T-helper 1 cell (primary cell): ENCODE results near the gene EPHB1.

ENCODE experiments used
- DNase-seq, 5 donors: peaks; one replicate each; pipeline ENCODE4 v3.0.0-alpha.2; 2012 to 2020

Gene EPHB1

DNA sequence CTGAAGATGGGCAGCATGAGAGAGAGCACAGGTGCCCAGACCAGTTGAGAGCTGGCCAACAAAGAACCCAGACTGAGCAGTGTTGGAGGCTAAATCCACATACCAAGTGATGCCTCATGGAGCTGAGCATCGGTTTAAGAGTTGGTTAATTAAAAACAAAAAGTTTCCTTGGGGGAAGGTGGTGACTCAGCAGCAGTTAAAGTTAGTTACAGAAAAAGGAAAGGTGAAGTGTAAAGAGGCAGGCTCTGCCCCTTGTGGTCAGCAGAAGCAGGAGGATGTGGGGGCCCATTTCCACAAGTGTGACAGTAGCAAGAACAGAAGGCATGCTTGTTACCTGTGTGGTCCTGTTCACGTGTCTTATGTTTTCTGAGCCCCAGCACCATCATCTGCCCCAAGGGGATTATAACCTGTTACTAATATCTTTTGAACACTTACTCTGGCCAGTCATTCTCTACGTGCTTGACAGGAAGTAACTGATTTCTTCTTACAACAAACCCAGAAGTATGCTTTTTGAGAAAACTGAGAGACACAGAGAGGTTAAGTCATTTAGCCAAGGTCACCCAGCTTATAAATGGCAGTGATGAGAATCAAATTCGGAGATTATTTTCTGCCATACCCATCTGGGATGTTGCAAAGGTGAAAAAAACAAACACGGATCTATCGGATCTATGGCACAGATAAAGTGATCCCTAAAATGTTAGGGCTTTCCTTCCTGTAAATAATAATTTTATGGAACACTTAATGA lies 91.0 kb downstream of the EPHB1 start:
- peak in 1 of 5 donors; percentile 31 for DNase-seq

- DNase-seq: no peak
Observed at GRCh38 chr3:134886991-134887390, 91.9 kb downstream of the EPHB1 start.

GRCh38 chr3:134887536-134887935 lies 92.5 kb downstream of the EPHB1 start:
- no peak for DNase-seq

GRCh38 chr3:134892326-134892725 lies 97.3 kb downstream of the EPHB1 start:
- no peak for DNase-seq

DNA sequence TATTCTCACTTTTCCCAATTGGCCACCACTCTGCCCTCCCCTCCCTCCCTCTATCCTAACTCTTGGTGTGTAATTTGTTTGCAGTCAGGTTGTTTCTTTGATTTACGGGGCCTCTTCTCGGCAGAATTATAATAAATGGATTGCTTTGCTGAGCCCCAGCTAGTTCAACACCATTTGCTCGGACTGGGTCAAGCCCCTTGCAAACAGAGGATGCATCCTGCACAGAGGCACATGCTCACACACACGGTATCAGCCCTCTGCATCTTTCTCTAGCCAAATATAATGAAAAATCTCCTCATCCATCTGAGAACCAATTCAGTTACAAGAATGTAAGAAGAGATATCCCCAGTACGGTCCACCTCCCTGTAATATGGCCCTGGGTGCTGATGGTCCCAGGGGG lies 97.7 kb downstream of the EPHB1 start:
- no peak for DNase-seq

DNA sequence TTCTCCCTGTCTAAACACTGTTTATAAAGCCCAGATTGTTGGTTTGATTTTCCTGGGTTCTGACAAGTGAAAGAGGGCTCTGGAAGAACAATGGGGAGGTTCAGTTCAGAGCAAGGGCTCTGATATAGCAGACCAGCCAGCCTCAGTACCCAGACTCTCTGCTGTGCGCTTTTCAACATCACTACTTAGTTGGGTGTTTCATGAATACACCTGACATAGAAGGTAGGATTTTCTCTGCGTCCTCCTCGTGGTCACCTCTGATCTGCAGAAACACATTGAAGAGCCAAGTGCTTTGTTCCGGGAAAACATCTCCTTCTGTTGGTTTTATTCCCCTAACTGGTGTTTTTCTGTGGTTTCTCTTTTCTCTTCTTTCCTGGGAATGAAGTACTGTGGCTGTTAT lies 99.5 kb downstream of the EPHB1 start:
- DNase-seq: no peak

- no peak for DNase-seq
Observed at GRCh38 chr3:134895181-134895580, 100.1 kb downstream of the EPHB1 start.

GRCh38 chr3:134896141-134896540 lies 101.1 kb downstream of the EPHB1 start:
- DNase-seq: no peak

DNA sequence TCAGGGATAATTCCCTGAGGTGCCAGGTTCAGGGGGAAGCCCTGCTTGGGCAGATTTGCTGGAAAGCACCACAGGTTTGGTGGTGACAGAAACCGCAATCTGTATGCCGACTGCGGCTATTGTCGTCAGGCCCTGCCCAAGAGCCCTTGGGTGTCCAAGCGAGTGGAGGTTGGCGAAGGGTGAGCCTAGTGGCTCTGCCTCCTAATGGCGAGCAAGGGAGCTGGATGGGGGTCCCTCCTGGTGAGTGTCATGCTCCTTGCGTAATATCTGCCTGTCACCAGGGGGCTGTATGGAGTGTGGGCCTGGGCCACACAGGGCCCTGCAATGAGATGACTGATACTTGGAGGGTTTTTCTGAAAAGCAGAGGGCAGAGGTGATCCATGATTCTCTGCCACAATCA lies 101.6 kb downstream of the EPHB1 start:
- DNase-seq: no peak

DNA sequence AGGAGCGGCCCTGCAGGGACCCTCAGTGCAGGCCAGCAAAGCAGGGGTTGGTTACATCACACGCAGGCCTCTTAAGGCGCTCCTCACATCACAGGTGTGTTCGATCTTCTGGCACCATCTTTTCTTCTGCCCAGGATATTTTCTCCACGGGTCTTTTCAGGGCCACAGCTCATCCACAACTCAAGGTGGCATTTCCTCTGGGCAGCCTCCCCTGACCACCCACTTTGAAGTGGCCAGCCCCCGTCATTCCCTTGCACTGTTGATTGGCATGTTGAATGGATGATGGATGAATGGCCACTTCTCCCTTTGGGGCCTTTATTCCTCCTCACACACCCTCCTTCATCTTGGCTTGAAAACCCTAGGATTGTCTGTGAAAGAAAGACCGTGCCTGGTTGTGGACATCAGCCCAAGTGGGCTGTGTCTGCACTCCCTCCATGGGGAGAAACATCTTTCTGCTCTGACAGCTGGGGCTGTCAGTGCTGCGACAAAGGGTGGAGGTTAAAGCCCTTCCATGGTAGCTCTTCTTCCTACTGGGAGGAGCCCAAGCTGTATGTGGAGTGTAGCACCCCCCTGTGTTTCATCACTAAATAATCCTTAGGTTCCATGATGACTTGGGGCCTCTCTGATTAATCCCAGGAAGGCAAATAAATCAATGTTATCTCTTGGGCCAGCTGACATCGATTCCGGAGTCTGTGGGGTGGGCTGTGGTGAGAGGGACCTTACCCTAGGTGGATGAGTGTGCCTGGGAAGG lies 102.5 kb downstream of the EPHB1 start:
- DNase-seq: no peak

GRCh38 chr3:134898181-134898754 lies 103.2 kb downstream of the EPHB1 start:
- DNase-seq: no peak

DNA sequence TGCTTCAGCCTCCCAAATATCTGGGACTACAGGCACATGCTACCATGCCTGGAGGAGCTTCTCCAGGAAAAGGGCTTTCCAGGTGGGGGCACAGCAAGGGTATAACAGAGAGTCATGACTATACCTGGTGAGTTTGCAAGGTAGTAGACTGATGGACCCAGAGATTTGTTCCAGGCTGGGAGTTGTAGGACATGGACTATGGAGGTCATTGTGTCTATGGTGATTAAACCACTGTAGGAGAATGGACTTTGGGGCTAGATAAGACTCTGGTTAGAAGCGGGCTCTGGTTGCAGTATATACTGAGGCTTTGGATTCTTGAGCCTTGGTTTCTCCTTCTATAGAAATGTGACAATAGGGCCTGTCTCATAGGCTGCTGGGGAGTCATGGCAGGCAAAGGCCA lies 104.7 kb downstream of the EPHB1 start:
- DNase-seq: no peak

GRCh38 chr3:134900482-134900881 lies 105.4 kb downstream of the EPHB1 start:
- no peak for DNase-seq

GRCh38 chr3:134901461-134901860 lies 106.4 kb downstream of the EPHB1 start:
- no peak for DNase-seq

DNA sequence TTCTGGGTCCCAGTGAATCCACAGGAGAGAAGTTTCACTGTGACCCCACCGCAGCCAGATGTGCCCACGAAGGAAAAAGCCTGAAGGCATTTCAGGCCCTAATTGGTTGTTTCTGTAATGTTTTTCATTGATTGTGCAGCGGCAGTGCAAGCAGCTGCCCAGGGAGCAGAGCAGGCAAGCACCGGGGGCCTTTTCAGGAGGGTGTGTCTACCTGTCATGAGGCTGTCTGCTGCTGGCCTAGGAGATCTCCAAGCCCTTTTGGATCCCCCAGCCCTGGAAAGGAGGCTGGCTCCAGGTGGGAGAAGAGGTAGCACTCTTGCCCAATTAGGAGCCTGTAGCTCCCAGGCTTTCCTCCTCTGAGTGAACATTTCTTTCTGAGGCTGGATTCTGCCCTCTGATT lies 108.8 kb downstream of the EPHB1 start:
- DNase-seq: no peak

- DNase-seq: peak in 1 of 5 donors; percentile 40
Observed at GRCh38 chr3:134904241-134904771, 109.2 kb downstream of the EPHB1 start.

GRCh38 chr3:134904776-134905646 lies 110.0 kb downstream of the EPHB1 start:
- DNase-seq: no peak

DNA sequence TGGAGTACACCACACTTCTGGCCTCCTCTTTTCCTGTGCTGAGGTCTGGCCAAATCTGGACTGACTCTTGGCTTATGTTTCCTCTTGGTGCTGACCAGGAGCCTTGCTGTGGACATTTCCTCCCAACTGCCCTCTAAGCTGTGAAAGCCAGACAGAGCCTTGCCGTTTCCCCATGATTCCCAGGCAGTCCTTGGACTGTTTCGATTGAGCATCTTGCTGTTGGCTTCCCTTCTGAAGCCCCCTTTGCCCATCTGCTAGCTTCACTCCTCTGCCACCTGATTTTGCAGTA lies 110.5 kb downstream of the EPHB1 start:
- DNase-seq: no peak

DNA sequence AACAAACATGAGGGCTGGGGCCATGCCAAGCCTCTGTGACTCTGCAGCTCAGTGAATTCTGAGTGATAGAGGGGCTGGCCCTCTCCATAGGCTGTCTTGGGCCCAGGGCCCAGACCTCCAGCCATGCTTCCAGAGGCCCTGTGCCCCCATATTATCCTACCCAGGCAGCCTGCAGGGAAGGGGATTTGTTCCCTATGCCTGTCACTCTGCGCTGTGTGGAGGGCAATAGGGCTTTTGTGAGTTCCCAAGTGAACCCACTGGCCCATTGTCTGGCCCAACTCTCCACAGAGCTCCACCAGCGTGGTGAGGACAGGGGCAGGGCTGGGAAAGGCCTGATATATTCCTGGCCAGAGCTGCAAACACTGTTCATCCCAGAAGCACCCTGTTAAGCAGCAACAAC lies 113.2 kb downstream of the EPHB1 start:
- no peak for DNase-seq

DNA sequence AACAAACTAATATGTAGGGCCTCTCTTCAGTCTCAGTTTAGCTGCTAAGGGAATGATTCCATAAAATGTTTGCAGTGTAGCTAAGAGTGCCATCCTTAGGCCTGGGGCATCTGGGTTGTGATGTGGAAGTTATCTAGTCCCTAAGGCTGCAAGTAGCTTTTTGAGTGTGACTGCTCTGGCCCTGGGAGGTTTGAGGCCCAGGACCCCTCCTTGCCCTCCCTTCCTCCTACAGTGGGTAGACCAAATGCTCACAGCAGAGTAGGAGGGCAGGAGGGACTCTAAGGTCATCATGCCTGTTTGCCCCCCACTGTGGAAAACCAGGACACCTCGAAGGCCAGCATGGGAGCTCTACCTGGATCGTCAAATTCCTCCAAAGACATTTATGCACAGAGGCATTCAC lies 115.0 kb downstream of the EPHB1 start:
- no peak for DNase-seq

DNA sequence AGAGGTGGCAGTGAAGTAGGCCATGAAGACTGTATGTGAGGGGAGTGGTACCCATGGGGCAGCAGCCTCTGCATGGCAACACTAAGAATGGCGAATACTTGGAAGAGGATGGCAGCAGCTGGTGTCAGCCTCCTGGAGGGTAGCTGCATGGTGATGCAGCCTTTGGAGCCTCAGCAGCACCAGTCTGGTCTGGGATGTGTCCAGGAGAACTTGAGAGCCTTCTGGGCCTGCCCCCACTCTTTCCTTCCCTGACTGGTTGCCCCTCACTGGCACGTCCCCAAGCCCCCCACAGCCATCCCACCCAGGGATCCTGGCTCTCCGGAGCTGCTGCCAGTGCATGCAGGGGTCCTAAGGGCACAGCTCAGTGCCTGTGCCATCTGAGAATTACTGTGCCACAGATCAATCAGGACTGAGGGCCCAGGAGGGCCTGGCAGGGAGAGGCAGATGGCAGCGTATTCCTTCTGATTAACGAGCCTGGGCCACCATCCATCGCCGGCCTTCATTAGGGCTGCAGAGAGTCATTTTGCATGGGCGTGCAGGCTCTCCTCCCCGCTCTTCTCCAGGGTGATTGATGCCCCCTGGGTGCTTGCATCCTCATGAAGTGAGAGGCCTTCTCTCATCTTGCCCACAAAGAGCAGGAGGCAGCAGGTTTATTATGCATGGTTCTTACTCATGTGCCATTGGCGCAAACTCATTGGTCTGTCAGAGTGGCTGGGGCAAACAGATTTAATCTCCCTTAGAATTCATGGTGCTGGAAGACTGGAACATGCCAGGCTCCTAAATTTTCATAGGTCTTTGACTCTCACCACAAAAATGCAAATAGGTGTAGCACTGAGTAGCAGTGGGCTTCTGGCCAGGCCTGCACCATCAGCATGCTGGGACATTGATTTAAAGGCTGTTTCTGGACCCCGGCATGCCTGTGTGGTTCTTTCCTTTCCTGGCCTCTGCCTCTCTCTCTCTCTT lies 116.8 kb downstream of the EPHB1 start:
- no peak for DNase-seq
